HepG2 (cell line): ENCODE measurements around the gene DHX16. TPM values are rescaled to one million over a fixed set of nuclear protein-coding genes. Genes with fewer than 3 reads are reported as not detected.
A peak's percentile ranks its signal among the peaks of the same experiment; 100 is the strongest.

ENCODE experiments used
- ARID2 ChIP-seq: sonication (generic); formaldehyde crosslinking; IDR thresholded peaks from 2 replicates; pipeline ENCODE4 v1.8.1; 2022; ENCODE audit warnings: mild to moderate bottlenecking, missing genetic modification reagents, borderline replicate concordance
- DZIP1 ChIP-seq: sonication (generic); formaldehyde crosslinking; IDR thresholded peaks from 2 replicates; pipeline ENCODE4 v1.5.0; 2020; ENCODE audit warnings: mild to moderate bottlenecking, missing genetic modification reagents
- EZH2 ChIP-seq: conservative IDR thresholded peaks from 2 replicates; pipeline ENCODE4 v1.6.1; 2012; ENCODE audit warnings: mild to moderate bottlenecking, low read depth, low read length, moderate library complexity
- FIP1L1 ChIP-seq: fragments of 200-400 bp; formaldehyde crosslinking; IDR thresholded peaks from 2 replicates; pipeline ENCODE4 v1.6.1; 2018; ENCODE audit warnings: low read depth, mild to moderate bottlenecking, low read length, moderate library complexity, borderline replicate concordance; ENCODE audit not compliant: insufficient read depth
- HOXA7 ChIP-seq: sonication (generic); formaldehyde crosslinking; IDR thresholded peaks from 2 replicates; pipeline ENCODE4 v1.8.1; 2022; ENCODE audit warnings: mild to moderate bottlenecking, missing genetic modification reagents, moderate library complexity
- JARID2 ChIP-seq: sonication (generic); formaldehyde crosslinking; IDR thresholded peaks from 2 replicates; pipeline ENCODE4 v1.8.1; 2023; ENCODE audit warnings: missing genetic modification reagents, inconsistent platforms; ENCODE audit not compliant: insufficient replicate concordance
- REL ChIP-seq: sonication (generic); formaldehyde crosslinking; conservative IDR thresholded peaks from 2 replicates; pipeline ENCODE4 v1.8.0; 2022; ENCODE audit warnings: mild to moderate bottlenecking, missing genetic modification reagents, moderate library complexity
- RFX3 ChIP-seq: IDR thresholded peaks from 2 replicates; pipeline ENCODE4 v1.6.1; 2016; ENCODE audit warnings: missing biosample characterization, missing genetic modification reagents
- SCMH1 ChIP-seq: sonication (generic); formaldehyde crosslinking; IDR thresholded peaks from 2 replicates; pipeline ENCODE4 v1.9.0; 2021; ENCODE audit warnings: missing genetic modification reagents, mild to moderate bottlenecking, borderline replicate concordance
- SP140L ChIP-seq: sonication (generic); formaldehyde crosslinking; IDR thresholded peaks from 2 replicates; pipeline ENCODE4 v1.4.0; 2020; ENCODE audit warnings: missing genetic modification reagents, borderline replicate concordance
- SPEN ChIP-seq: sonication (generic); formaldehyde crosslinking; IDR thresholded peaks from 2 replicates; pipeline ENCODE4 v1.5.1; 2020; ENCODE audit warnings: low read depth, mild to moderate bottlenecking, missing genetic modification reagents
- TEF ChIP-seq: sonication (generic); formaldehyde crosslinking; IDR thresholded peaks from 2 replicates; pipeline ENCODE4 v1.5.0; 2020; ENCODE audit warnings: missing genetic modification reagents
- ZFP36L1 ChIP-seq: sonication (generic); formaldehyde crosslinking; IDR thresholded peaks from 2 replicates; pipeline ENCODE4 v1.8.0; 2022; ENCODE audit warnings: mild to moderate bottlenecking, missing genetic modification reagents, moderate library complexity
- ZNF124 ChIP-seq: sonication (generic); formaldehyde crosslinking; IDR thresholded peaks from 2 replicates; pipeline ENCODE4 v1.4.0; 2020; ENCODE audit warnings: missing genetic modification reagents
- ZNF232 ChIP-seq: sonication (generic); formaldehyde crosslinking; IDR thresholded peaks from 2 replicates; pipeline ENCODE4 v1.4.0; 2020; ENCODE audit warnings: missing genetic modification reagents, borderline replicate concordance
- ZNF30 ChIP-seq: sonication (generic); formaldehyde crosslinking; IDR thresholded peaks from 2 replicates; pipeline ENCODE4 v1.5.0; 2020; ENCODE audit warnings: mild to moderate bottlenecking, missing genetic modification reagents
- ZNF549 ChIP-seq: sonication (generic); formaldehyde crosslinking; IDR thresholded peaks from 2 replicates; pipeline ENCODE4 v1.5.0; 2020; ENCODE audit warnings: missing genetic modification reagents
- ZNF639 ChIP-seq: conservative IDR thresholded peaks from 2 replicates; pipeline ENCODE4 v1.6.1; 2018; ENCODE audit warnings: missing genetic modification reagents
- ZNF652 ChIP-seq: IDR thresholded peaks from 2 replicates; pipeline ENCODE4 v1.6.1; 2016; ENCODE audit warnings: low read depth, borderline replicate concordance
- ZNF713 ChIP-seq: sonication (generic); formaldehyde crosslinking; IDR thresholded peaks from 2 replicates; pipeline ENCODE4 v1.4.0; 2020; ENCODE audit warnings: mild to moderate bottlenecking, missing genetic modification reagents
- polyA plus RNA-seq, 8 experiments: library from polyadenylated mRNA; depleted of rRNA in 3 of 8; stranded (reverse) in 7 of 8; unstranded in 1 of 8; fragments of >200 nt; fragmentation: Illumina TruSeq in 4 of 8; extraction: Trizol in 4 of 8; gene quantifications; 2 replicates each; pipeline versions ENCODE4 v1.2.1 to v1.2.3, GENCODE V29; 2011 to 2016; ENCODE audit warnings: low read depth in 4 of 8, missing spikeins in 1 of 8, mixed read lengths in 1 of 8; ENCODE audit not compliant: insufficient read depth in 1 of 8
- total RNA-seq, 5 experiments: library from RNA; depleted of rRNA; stranded (reverse); fragments of >200 nt; fragmentation: Illumina TruSeq; extraction: Trizol; gene quantifications; 2 replicates each; pipeline ENCODE4 v1.2.3, GENCODE V29; 2016; ENCODE audit warnings: low read depth in 1 of 5
- TF ChIP-seq, protein P1 (sequence below): sonication (generic); IDR thresholded peaks from 2 replicates; pipeline ENCODE4 v1.6.1; 2016; ENCODE audit warnings: low read depth, borderline replicate concordance

DHX16 gene
- total and polyA plus RNA-seq, 2 of the 13 experiments (the other 11 are each of a cell fraction or from before 2014, with no cell fraction given): 57.0 to 58.5 TPM

DNA sequence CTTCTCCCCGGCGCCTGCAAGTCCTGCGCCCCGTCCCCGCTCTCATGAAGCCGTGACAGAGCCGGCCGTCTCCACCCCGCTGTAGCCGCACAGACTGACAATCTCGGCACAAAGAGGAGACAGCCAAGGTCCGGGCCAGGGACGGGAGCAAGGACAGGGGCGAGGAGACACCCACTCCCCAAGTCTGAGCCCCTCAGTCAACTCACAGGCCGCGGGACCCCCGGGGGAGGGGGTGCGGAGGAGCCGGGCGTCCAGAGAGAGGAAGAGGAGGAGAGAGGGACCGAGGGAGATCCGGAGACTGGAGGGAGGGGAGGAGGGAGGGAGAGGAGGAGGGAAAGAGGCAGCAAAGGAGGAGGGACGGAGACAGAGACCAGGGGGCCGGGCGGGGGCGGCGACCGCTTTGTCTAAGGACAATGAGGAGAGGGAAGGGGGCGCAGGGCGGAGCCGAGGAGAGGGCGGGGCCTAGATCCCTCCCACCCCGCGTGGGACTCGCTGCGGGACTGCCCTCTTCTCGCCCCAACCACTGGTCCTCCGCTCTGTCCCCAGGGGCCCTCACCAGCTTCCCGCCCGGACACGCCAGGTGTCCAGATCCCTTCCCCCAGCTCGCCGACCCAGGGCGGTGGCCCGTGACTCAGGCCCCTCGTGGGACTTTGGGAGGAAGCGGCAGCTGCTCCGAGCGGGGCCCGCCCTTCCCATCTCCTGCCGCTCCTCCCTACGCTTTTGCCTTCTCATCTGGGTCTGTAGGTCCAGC is 14.3 kb upstream of the DHX16 start (continued):
- 0 out of 2 replicates have a peak, but pooled peaks have one; percentile 25 for TF ChIP-seq ARID2 (CRISPR knock-in tag)
- no peak for TF ChIP-seq ZNF652 (CRISPR knock-in tag)
- 0 out of 2 replicates have a peak, but pooled peaks have one; percentile 26 for TF ChIP-seq ZNF639 (CRISPR knock-in tag)
- peak; percentile 59; the same call in 1 of the 2 replicates for TF ChIP-seq FIP1L1
- TF ChIP-seq, protein P1, sequence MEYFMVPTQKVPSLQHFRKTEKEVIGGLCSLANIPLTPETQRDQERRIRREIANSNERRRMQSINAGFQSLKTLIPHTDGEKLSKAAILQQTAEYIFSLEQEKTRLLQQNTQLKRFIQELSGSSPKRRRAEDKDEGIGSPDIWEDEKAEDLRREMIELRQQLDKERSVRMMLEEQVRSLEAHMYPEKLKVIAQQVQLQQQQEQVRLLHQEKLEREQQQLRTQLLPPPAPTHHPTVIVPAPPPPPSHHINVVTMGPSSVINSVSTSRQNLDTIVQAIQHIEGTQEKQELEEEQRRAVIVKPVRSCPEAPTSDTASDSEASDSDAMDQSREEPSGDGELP: peak; percentile 22; the same call in 1 of the 2 replicates
- TF ChIP-seq REL: no peak
- TF ChIP-seq SP140L (CRISPR knock-in tag): no peak
- no peak for TF ChIP-seq ZNF124 (CRISPR knock-in tag)
- no peak for TF ChIP-seq SCMH1 (CRISPR knock-in tag)
- no peak for TF ChIP-seq ZNF713 (CRISPR knock-in tag)
- TF ChIP-seq EZH2: no peak
- no peak for TF ChIP-seq JARID2 (CRISPR knock-in tag)
- TF ChIP-seq ZFP36L1: no peak
- no peak; the same call in 1 of the 2 replicates for TF ChIP-seq DZIP1 (CRISPR knock-in tag)
- no peak for TF ChIP-seq ZNF30 (CRISPR knock-in tag)
- TF ChIP-seq RFX3 (CRISPR knock-in tag): no peak
- no peak for TF ChIP-seq HOXA7 (CRISPR knock-in tag)
- TF ChIP-seq ZNF549 (CRISPR knock-in tag): no peak
- no peak; the same call in 1 of the 2 replicates for TF ChIP-seq SPEN (CRISPR knock-in tag)
- TF ChIP-seq TEF (CRISPR knock-in tag): no peak
- TF ChIP-seq ZNF232 (CRISPR knock-in tag): 0 out of 2 replicates have a peak, but pooled peaks have one; percentile 7
